Measurements from ENCODE around the gene RAB11FIP3. TPM values are rescaled to one million over a fixed set of nuclear protein-coding genes. Genes with fewer than 3 reads are reported as not detected.

The RAB11FIP3 gene
- total and polyA plus RNA-seq, 8 donors, result 6.7 to 102 (median 18.1) TPM

GRCh38 chr16:561413-561794 is 136.0 kb downstream of the RAB11FIP3 start:
- no peak for DNase-seq
- Histone ChIP-seq H3K9me3 (no peaks in the 10 kb centered on the region), H3K27ac (no peak overlapping the region), H3K36me3 (no peaks in the 10 kb centered on the region), H3K4me3 (no peak overlapping the region), H3K4me1 (peaks cover 24 to 37% (median 29%) of the 10 kb centered on the region in 4 donors), H3K27me3 (peaks cover 19 to 77% (median 39%) of the 10 kb centered on the region in 3 donors)
- intact Hi-C loops (cut with DNase I; ENCODE audit: low total_unique reads), result no loop called here
- 63 to 79% (median 68%) methylated on average over 5 to 15 of the region's 15 CpGs for WGBS, 5 donors
- TF ChIP-seq CTCF (IDR thresholded peaks at IDR 0.05) (no peak), POLR2AphosphoS5 (IDR thresholded peaks at IDR 0.05) (no peak), EP300 (IDR thresholded peaks at IDR 0.05) (no peak), POLR2A (IDR thresholded peaks at IDR 0.05) (no peak)

DNA sequence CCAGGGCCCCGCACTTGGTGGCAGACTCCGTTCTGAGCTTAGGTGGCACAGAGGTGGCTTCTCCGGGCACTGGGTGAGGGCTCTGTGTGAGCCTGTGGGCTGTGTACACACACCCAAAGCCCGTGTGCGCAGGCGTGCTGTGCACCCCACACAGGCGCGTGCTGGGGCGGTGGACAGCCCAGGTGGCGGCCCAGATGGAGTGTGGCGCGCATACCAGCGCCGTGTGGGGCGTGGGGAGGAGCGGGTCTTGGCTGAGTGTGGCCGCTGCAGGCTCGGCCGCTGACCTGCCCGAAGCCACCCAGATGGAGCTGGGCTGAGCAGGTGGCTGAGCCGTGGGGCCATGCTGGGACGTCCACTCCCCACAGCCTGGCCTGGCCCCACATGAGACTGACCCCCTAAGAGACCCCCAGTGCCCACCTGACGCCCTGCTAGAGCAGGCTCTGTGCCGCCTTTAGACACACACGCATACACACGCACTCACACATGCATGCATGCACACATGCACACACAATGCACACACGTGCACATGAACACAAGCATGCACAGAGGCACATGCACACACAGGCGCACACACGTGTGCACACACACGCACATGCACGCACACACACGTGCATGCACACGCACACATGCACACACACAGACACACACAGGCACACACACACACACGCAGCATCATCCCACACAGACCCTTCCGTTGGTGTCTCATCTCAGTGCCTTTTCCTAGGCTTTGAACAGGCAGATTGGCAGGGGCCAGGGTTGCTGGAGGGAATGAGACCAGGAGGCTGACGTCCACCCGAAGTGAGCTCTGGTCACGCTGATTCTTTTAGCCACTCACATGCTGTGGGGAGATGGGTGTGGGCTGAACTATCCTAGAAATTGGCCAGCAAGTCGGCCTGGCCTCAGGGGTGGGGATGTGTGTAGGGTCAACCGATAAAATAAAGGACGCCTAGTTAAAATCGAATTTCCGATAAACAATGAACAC is 136.8 kb downstream of the RAB11FIP3 start:
- Histone ChIP-seq H3K36me3 (no peaks in the 10 kb centered on the region), H3K27ac (no peak overlapping the region), H3K27me3 (peaks cover 19 to 74% (median 39%) of the 10 kb centered on the region in 3 donors), H3K9me3 (no peaks in the 10 kb centered on the region), H3K4me1 (peaks cover 33 to 46% (median 37%) of the 10 kb centered on the region in 4 donors), H3K4me3 (no peak overlapping the region)
- TF ChIP-seq CTCF (IDR thresholded peaks at IDR 0.05), result no peak
- no peak for TF ChIP-seq EP300 (IDR thresholded peaks at IDR 0.05)
- TF ChIP-seq POLR2AphosphoS5 (IDR thresholded peaks at IDR 0.05), result no peak
- TF ChIP-seq POLR2A (IDR thresholded peaks at IDR 0.05), result no peak
- intact Hi-C loops (cut with DNase I; ENCODE audit: low total_unique reads), result no loop called here
- DNase-seq, result no peak
- 80 to 85% (median 83%) methylated on average over 34 to 43 of the region's 43 CpGs for WGBS, 5 donors

- no peak overlapping the region for H3K4me3 ChIP-seq
- no peaks in the 10 kb centered on the region for H3K36me3 ChIP-seq
- no peak overlapping the region for H3K27ac ChIP-seq
- TF ChIP-seq CTCF (IDR thresholded peaks at IDR 0.05) (no peak), POLR2A (IDR thresholded peaks at IDR 0.05) (no peak), EP300 (IDR thresholded peaks at IDR 0.05) (no peak), POLR2AphosphoS5 (IDR thresholded peaks at IDR 0.05) (no peak)
- H3K9me3 ChIP-seq, result no peaks in the 10 kb centered on the region
- H3K4me1 ChIP-seq, result peaks cover 38 to 55% (median 46%) of the 10 kb centered on the region in 4 donors
- DNase-seq, result no peak
- H3K27me3 ChIP-seq, result peaks cover 19 to 65% (median 39%) of the 10 kb centered on the region in 3 donors
- intact Hi-C loops (cut with DNase I; ENCODE audit: low total_unique reads), result no loop called here
- WGBS, 5 donors, result 75 to 85% (median 78%) methylated on average over 16 to 30 of the region's 30 CpGs
These were observed 137.7 kb downstream of the RAB11FIP3 start for GRCh38 chr16:563072-563644.

DNA sequence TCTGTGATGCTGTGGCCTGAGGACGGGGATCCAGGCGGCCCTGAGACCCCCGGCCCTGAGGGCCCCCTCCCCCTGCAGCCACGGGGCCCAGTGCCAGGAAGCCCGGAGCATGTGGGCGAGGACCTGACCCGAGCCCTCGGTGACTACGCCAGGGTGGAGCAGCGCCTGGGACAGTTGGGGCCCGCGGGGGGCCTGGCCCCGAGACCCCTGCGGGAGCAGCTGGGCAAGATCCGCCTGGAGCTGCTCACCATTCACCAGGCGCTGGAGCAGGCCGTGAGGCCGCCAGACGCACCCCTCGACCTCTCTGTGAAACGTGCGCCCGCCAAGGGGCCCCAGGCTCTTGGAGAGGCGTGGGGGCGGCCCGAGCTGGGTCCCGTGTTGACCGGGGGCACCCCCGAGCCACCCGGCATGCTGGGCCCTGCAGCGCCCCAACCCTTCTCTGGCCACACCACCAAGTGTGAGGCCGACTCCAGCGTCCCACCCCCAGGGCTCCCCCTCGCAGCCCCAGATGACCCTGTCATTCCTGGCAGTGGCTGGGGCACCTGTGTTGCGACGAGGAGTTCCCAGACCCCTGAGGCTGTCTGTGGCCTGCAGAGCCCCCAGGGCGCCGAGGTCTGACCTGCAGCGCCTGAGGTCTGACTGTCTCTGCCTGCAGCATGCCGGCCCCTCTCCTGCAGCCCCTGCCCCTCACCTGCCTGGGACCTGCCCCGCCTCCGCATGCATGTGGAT is 139.4 kb downstream of the RAB11FIP3 start:
- no peak overlapping the region for H3K27ac ChIP-seq
- no peaks in the 10 kb centered on the region for H3K9me3 ChIP-seq
- WGBS, 5 donors, result 81 to 95% (median 86%) methylated on average over 8 to 42 of the region's 42 CpGs
- H3K4me1 ChIP-seq, result peaks cover 43 to 59% (median 51%) of the 10 kb centered on the region in 4 donors
- TF ChIP-seq POLR2AphosphoS5 (IDR thresholded peaks at IDR 0.05) (no peak), EP300 (IDR thresholded peaks at IDR 0.05) (no peak), CTCF (IDR thresholded peaks at IDR 0.05) (no peak), POLR2A (IDR thresholded peaks at IDR 0.05) (no peak)
- H3K4me3 ChIP-seq, result no peak overlapping the region
- peaks cover 14 to 48% (median 24%) of the 10 kb centered on the region in 3 donors for H3K27me3 ChIP-seq
- DNase-seq, result no peak
- H3K36me3 ChIP-seq, result no peaks in the 10 kb centered on the region
- intact Hi-C loops (cut with DNase I; ENCODE audit: low total_unique reads), result no loop called here

Measured in stomach (tissue), 9 donors.